ENCODE results near the gene PRLR. TPM values are rescaled to one million over a fixed set of nuclear protein-coding genes. Genes with fewer than 3 reads are reported as not detected.

PRLR gene
- total and polyA plus RNA-seq, 2 of the 13 experiments (the other 11 are each of a cell fraction or from before 2014, with no cell fraction given): 12.2 to 13.3 TPM

DNA sequence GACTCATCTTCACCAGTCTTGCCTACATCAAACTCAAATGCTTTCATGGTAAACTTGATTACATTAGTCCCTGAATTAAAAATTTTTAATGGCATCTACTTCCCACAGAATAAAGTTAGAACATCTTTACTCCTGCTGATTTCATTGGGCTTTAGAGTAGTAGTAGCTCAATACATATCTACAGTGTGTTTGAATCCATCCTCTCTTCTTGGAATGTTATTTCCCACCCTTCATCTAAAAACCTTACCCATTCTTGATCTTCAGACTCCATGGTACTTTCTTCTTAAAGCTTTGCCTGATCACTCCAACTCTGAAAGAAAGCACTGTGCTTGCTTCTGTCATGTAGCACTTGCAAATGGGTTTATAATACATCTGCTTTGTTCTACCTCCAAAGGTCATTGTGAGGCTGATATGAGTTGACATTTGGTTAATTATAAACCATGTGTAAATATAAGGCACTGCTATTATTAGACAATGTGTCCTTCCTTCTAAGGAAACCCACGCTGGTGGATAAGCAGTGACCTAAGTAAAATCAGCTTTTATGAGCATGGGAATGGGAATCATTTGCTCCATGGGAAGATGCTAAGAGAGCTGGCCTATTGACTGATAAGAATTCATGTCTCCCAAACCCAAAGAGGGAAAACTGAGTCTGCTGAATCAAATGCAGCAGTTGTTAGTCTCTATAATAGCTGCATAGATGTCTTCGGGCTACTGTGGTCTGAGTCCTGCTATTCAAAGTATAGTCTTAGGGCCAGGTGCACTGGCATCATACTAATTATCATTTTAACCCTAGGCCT is 7.5 kb upstream of the PRLR start:
- BruUV-seq (replicated peaks): no TSS peak
- peak overlapping the region; percentile 29 for H3K4me2 ChIP-seq (ENCODE audit: low read depth, low read length)
- peak; percentile 86 for DNase-seq (ENCODE audit: low spot score)
- H3K4me1 ChIP-seq (ENCODE audit: insufficient read depth, low read length): peaks cover 29% of the 10 kb centered on the region
- no peaks in the 10 kb centered on the region for H4K20me1 ChIP-seq (ENCODE audit: insufficient read depth, low read length)
- WGBS (ENCODE audit: low lambda C conversion rate): 17% methylated on average over 2 of the region's 2 CpGs
- ChIA-PET POLR2A (no interaction called here), CTCF (ENCODE audit: low intra/inter-chr PET ratio, low total read pairs) (no interaction called here)
- in situ Hi-C loops (cut with HindIII; ENCODE audit: extremely low pct_ligation_motif_present, low pct_unique_long_range_greater_than_20kb) (loop anchor here (25.0 kb wide), 1 partner anchor 375 kb away; the partner anchor contains the start of gene SPEF2), intact Hi-C loops (cut with micrococcal nuclease; ENCODE audit: unreplicated experiment) (loop anchor here (2.0 to 10.0 kb wide), 2 partner anchors 51 to 177 kb away; no protein-coding TSS in a partner anchor)
- peak overlapping the region; percentile 31 for H3K27ac ChIP-seq (ENCODE audit: extremely low read length, insufficient read depth, low read length)
- peak; percentile 100 for ATAC-seq
- peak; percentile 87 for FAIRE-seq
- H3K27me3 ChIP-seq (ENCODE audit: control insufficient read depth in 1 of 2, insufficient read depth in 2 of 2, low read length in 2 of 2): no peaks in the 10 kb centered on the region
- no peak overlapping the region for H3K4me3 ChIP-seq (replicated peaks in 1 of 3; ENCODE audit: insufficient read depth in 1 of 3, low read depth in 2 of 3, low read length in 3 of 3)
- no peak overlapping the region for H2AFZ ChIP-seq (ENCODE audit: low read length)
- no peak overlapping the region for H3K9ac ChIP-seq (ENCODE audit: insufficient read depth, low read depth, low read length)
- H3K9me3 ChIP-seq (ENCODE audit: low read length): no peaks in the 10 kb centered on the region
- H3K79me2 ChIP-seq (ENCODE audit: insufficient read depth, low read length): no peaks in the 10 kb centered on the region
- H3K36me3 ChIP-seq (replicated peaks in 1 of 2; ENCODE audit: control insufficient read depth in 1 of 2, insufficient read depth in 2 of 2, low read length in 2 of 2): no peaks in the 10 kb centered on the region
- TF ChIP-seq YEATS4 (CRISPR knock-in tag; IDR thresholded peaks at IDR 0.05; ENCODE audit: borderline replicate concordance) (no peak), GATA4 (IDR thresholded peaks at IDR 0.05; ENCODE audit: borderline replicate concordance, low read depth) (no peak), ZNF703 (CRISPR knock-in tag; IDR thresholded peaks at IDR 0.05; ENCODE audit: borderline replicate concordance) (no peak), GZF1 (CRISPR knock-in tag; IDR thresholded peaks at IDR 0.05) (no peak), ZNF772 (CRISPR knock-in tag; IDR thresholded peaks at IDR 0.05) (no peak), ATRX (CRISPR knock-in tag; IDR thresholded peaks at IDR 0.05; ENCODE audit: borderline replicate concordance) (no peak), NPAS2 (CRISPR knock-in tag; IDR thresholded peaks at IDR 0.05; ENCODE audit: borderline replicate concordance) (no peak), NRL (CRISPR knock-in tag; IDR thresholded peaks at IDR 0.05; ENCODE audit: borderline replicate concordance) (no peak), PPARG (CRISPR knock-in tag; conservative IDR thresholded peaks at IDR 0.05) (no peak), SMAD9 (CRISPR knock-in tag; IDR thresholded peaks at IDR 0.05) (no peak), ZNF841 (CRISPR knock-in tag; IDR thresholded peaks at IDR 0.05; ENCODE audit: borderline replicate concordance) (no peak), RXRA (CRISPR knock-in tag; IDR thresholded peaks at IDR 0.05) (no peak), ZC3H13 (CRISPR knock-in tag; IDR thresholded peaks at IDR 0.05) (no peak), SOX13 (IDR thresholded peaks at IDR 0.05) (peak; percentile 72), SOX13 (CRISPR knock-in tag; conservative IDR thresholded peaks at IDR 0.05 in 1 of 2, IDR thresholded peaks at IDR 0.05 in 1 of 2) (peak in 1 of 2 experiments; percentile 98; a peak in 2 of 4 replicates), ETV5 (CRISPR knock-in tag; IDR thresholded peaks at IDR 0.05; ENCODE audit: borderline replicate concordance) (no peak), ZNF782 (CRISPR knock-in tag; IDR thresholded peaks at IDR 0.05; ENCODE audit: borderline replicate concordance) (no peak), PRMT3 (CRISPR knock-in tag; IDR thresholded peaks at IDR 0.05; ENCODE audit: borderline replicate concordance, low read depth) (no peak), IRX3 (CRISPR knock-in tag; IDR thresholded peaks at IDR 0.05; ENCODE audit: borderline replicate concordance, low read depth) (no peak), HNRNPL (IDR thresholded peaks at IDR 0.05; ENCODE audit: low read depth, low read length) (no peak)
- TF ChIP-seq, protein P1, sequence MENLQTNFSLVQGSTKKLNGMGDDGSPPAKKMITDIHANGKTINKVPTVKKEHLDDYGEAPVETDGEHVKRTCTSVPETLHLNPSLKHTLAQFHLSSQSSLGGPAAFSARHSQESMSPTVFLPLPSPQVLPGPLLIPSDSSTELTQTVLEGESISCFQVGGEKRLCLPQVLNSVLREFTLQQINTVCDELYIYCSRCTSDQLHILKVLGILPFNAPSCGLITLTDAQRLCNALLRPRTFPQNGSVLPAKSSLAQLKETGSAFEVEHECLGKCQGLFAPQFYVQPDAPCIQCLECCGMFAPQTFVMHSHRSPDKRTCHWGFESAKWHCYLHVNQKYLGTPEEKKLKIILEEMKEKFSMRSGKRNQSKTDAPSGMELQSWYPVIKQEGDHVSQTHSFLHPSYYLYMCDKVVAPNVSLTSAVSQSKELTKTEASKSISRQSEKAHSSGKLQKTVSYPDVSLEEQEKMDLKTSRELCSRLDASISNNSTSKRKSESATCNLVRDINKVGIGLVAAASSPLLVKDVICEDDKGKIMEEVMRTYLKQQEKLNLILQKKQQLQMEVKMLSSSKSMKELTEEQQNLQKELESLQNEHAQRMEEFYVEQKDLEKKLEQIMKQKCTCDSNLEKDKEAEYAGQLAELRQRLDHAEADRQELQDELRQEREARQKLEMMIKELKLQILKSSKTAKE (CRISPR knock-in tag; IDR thresholded peaks at IDR 0.05; ENCODE audit: borderline replicate concordance): no peak
- TF ChIP-seq, protein P2, sequence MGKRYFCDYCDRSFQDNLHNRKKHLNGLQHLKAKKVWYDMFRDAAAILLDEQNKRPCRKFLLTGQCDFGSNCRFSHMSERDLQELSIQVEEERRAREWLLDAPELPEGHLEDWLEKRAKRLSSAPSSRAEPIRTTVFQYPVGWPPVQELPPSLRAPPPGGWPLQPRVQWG (CRISPR knock-in tag; IDR thresholded peaks at IDR 0.05; ENCODE audit: borderline replicate concordance, low read depth): no peak
